Right ventricle myocardium inferior (tissue), 1 donor: Measurements from ENCODE around the gene PCDHGC3. TPM values are rescaled to one million over a fixed set of nuclear protein-coding genes. Genes with fewer than 3 reads are reported as not detected.
"Not testable (repeated sequence)": the region's sequence is repeated elsewhere in the genome, so short reads cannot be mapped to it uniquely, and the experiment has no call there.

Experiments used
- ATAC-seq: fragments of 200-7000 bp; cut with Tn5 transposase; one replicate; pipeline ENCODE4 v1.9.1; 2020; ENCODE audit warnings: mild to moderate bottlenecking, moderate library complexity
- DNase-seq: peaks from one replicate; pipeline ENCODE4 v3.0.0; 2021; ENCODE audit errors: missing footprints
- intact Hi-C: fragments of 100-400 bp; cut with DNase I; formaldehyde crosslinking; loops from one replicate; pipeline ENCODE4 v1.11.0; 2022
- long read RNA-seq: library from polyadenylated mRNA; unstranded; transcript quantifications from one replicate; pipeline ENCODE4 v2.0.0, GENCODE V29; 2021
- total RNA-seq: library from RNA; stranded (reverse); fragmentation: NEBNext Ultra II Directional; extraction: Animal tissue kit (Norgen Biotek cat#: 25700); gene quantifications from one replicate; pipeline ENCODE4 v1.2.1, GENCODE V29; 2021
- donor health status: DM: no; HTN: yes; CAD: no; lungs with severe emphysema.

Gene PCDHGC3
- 22.5 TPM for total RNA-seq
- long read RNA-seq, full-length matches to known transcripts, result 5 of 11 reads
- long read RNA-seq, partial matches to known transcripts, result 5 of 11 reads
- long read RNA-seq, other reads (novel, unspliced or antisense), result 1 of 11 reads

- ATAC-seq, result peak; percentile 99
- DNase-seq, result peak; percentile 94
- intact Hi-C loops, result loop anchor here (2.0 to 5.0 kb wide), 2 partner anchors 43 to 49 kb away; partner anchors contain the start of gene PCDHGA12
Observed at GRCh38 chr5:141475625-141476131, at the start of gene PCDHGC3. Gene PCDHGC3, plus strand, starts transcription at chr5:141475966. Its CDS starts 151 bp downstream, at chr5:141476117.

DNA sequence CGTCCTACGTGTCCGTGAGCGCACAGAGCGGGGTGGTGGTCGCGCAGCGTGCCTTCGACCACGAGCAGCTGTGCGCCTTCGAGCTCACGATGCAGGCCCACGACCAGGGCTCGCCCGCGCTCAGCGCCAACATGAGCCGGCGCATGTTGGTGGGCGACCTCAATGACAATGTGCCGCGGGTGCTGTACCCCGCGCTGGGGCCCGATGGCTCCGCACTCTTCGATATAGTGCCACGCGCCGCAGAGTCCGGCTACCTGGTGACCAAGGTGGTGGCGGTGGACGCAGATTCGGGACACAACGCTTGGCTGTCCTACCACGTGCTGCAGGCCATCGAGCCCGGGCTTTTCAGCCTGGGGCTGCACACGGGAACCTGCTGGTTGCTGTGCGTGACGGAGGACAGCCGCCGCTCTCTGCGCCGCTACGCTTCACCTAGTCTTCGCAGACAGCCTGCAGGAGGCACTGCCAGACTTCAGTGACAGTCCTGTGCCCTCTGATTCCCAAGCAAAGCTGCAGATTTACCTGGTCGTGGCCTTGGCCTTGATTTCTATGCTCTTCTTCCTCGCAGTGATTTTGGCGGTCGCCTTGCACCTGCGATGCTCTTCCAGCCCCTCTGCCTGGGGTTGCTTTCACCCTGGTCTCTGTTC is 47.9 kb upstream of the PCDHGC3 start:
- ATAC-seq (no peak), DNase-seq (no peak)
- intact Hi-C loops, result no loop called here

GRCh38 chr5:141430332-141431113 is 45.2 kb upstream of the PCDHGC3 start, which contains the start of gene PCDHGA12:
Gene PCDHGA12, plus strand, starts transcription at chr5:141430507. Its CDS starts 253 bp downstream, at chr5:141430760.
- intact Hi-C loops, result loop anchor here (2.0 to 5.0 kb wide), 2 partner anchors 47 to 94 kb away; partner anchors contain the start of gene PCDHGC3
- ATAC-seq, result peak; percentile 90

DNA sequence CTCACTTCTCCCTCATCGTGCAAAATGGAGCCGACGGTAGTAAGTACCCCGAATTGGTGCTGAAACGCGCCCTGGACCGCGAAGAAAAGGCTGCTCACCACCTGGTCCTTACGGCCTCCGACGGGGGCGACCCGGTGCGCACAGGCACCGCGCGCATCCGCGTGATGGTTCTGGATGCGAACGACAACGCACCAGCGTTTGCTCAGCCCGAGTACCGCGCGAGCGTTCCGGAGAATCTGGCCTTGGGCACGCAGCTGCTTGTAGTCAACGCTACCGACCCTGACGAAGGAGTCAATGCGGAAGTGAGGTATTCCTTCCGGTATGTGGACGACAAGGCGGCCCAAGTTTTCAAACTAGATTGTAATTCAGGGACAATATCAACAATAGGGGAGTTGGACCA is 44.5 kb upstream of the PCDHGC3 start:
- DNase-seq, result no peak
- intact Hi-C loops, result loop anchor here (2.0 to 5.0 kb wide), 2 partner anchors 46 to 94 kb away; partner anchors contain the start of gene PCDHGC3
- ATAC-seq, result no peak

More at GRCh38 chr5:141430332-141431113, 45.2 kb upstream of the PCDHGC3 start, which contains the start of gene PCDHGA12:
- no peak for DNase-seq

GRCh38 chr5:141432308-141432707 is 43.5 kb upstream of the PCDHGC3 start:
- intact Hi-C loops, result loop anchor here (5.0 kb wide), 1 partner anchor 45 kb away; the partner anchor contains the start of gene PCDHGC3
- DNase-seq, result not testable (repeated sequence)

DNA sequence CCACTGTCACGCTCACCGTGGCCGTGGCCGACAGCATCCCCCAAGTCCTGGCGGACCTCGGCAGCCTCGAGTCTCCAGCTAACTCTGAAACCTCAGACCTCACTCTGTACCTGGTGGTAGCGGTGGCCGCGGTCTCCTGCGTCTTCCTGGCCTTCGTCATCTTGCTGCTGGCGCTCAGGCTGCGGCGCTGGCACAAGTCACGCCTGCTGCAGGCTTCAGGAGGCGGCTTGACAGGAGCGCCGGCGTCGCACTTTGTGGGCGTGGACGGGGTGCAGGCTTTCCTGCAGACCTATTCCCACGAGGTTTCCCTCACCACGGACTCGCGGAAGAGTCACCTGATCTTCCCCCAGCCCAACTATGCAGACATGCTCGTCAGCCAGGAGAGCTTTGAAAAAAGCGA is 43.0 kb upstream of the PCDHGC3 start:
- intact Hi-C loops, result loop anchor here (5.0 kb wide), 1 partner anchor 45 kb away; the partner anchor contains the start of gene PCDHGC3
- not testable (repeated sequence) for ATAC-seq, DNase-seq

More at GRCh38 chr5:141432308-141432707, 43.5 kb upstream of the PCDHGC3 start:
- not testable (repeated sequence) for ATAC-seq

- no peak for DNase-seq
- no peak for ATAC-seq
- intact Hi-C loops, result loop anchor here (5.0 kb wide), 1 partner anchor 43 kb away; the partner anchor contains the start of gene PCDHGC3
Observed at GRCh38 chr5:141434006-141434405, 41.8 kb upstream of the PCDHGC3 start.

- ATAC-seq, result no peak
- no peak for DNase-seq
- intact Hi-C loops, result no loop called here
Observed at GRCh38 chr5:141437221-141437620, 38.5 kb upstream of the PCDHGC3 start.

- no peak for DNase-seq
- no peak for ATAC-seq
- intact Hi-C loops, result no loop called here
Observed at GRCh38 chr5:141439411-141440141, 36.2 kb upstream of the PCDHGC3 start.

DNA sequence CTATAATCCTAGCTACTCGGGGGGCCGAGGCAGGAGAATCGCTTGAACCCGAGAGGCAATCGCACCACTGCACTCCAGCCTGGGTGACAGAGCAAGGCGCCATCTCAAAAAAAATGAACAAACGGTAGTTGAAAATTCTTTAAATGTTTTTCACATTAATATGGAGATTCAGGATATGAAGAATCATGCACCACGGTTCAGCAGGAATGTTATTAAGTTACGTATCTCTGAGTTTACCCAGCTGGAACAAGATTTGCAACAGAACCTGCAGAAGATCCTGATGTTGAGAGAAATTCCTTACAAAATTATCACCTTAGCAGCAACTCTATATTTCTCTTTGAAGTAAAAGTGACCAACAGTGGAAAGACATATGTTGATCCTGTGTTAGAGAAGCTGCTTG is 35.4 kb upstream of the PCDHGC3 start:
- DNase-seq (no peak), ATAC-seq (no peak)
- intact Hi-C loops, result no loop called here

DNA sequence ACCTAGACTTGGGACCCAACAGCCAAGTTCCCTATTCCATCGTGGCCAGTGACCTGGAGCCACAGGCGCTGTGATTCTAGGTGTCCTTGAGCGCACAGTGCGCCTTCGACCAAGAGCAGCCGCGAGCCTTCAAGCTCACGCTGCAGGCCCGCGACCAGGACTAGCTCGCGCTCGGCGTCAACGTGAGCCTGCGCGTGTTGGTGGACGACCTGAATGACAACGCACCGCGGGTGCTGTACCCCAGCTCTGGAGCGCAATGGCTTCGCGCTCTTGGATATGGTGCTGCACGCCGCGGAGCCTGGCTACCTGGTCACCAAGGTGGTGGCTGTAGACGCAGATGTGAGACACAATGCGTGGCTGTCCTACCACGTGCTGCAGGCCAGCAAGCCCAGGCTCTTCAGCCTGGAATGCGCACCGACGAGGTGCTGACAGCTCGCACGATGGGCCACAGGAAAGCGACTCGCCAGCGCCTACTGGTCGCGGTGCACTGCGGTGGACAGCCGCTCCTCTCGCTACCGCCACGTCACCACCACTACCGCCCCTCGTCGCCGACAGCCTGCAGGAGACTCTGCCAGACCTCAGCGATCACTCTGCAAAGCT is 34.1 kb upstream of the PCDHGC3 start:
- ATAC-seq (peak; percentile 81), DNase-seq (no peak)
- intact Hi-C loops, result no loop called here

DNA sequence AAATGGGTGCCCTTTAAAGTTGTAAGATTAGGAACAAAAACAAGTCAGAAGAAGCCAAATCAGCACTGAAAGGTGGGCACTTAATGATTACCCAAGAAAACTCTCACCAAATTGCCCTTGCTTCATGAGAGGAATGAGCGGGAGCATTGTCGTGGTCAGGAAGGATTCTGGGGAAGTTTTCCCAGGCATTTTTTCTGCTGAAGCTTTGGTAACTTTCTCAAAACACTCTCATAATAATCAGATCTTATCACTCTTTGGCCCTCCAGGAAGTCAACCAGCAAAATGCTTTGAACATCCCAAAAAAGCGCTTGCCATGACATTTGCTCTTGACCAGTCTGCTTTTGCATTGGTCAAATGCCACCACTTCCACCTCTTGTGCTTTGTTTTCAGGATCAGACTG is 10.4 kb upstream of the PCDHGC3 start:
- DNase-seq, result no peak
- intact Hi-C loops, result no loop called here
- no peak for ATAC-seq

DNA sequence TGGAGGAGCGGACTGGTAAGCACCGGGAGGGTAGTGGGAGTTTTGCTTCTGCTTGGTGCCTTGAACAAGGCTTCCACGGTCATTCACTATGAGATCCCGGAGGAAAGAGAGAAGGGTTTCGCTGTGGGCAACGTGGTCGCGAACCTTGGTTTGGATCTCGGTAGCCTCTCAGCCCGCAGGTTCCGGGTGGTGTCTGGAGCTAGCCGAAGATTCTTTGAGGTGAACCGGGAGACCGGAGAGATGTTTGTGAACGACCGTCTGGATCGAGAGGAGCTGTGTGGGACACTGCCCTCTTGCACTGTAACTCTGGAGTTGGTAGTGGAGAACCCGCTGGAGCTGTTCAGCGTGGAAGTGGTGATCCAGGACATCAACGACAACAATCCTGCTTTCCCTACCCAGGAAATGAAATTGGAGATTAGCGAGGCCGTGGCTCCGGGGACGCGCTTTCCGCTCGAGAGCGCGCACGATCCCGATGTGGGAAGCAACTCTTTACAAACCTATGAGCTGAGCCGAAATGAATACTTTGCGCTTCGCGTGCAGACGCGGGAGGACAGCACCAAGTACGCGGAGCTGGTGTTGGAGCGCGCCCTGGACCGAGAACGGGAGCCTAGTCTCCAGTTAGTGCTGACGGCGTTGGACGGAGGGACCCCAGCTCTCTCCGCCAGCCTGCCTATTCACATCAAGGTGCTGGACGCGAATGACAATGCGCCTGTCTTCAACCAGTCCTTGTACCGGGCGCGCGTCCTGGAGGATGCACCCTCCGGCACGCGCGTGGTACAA is 556 bp downstream of the PCDHGC3 start:
- ATAC-seq (peak; percentile 60), DNase-seq (peak; percentile 74)
- intact Hi-C loops, result loop anchor here (5.0 kb wide), 1 partner anchor 44 kb away; the partner anchor contains the start of gene PCDHGA12

DNA sequence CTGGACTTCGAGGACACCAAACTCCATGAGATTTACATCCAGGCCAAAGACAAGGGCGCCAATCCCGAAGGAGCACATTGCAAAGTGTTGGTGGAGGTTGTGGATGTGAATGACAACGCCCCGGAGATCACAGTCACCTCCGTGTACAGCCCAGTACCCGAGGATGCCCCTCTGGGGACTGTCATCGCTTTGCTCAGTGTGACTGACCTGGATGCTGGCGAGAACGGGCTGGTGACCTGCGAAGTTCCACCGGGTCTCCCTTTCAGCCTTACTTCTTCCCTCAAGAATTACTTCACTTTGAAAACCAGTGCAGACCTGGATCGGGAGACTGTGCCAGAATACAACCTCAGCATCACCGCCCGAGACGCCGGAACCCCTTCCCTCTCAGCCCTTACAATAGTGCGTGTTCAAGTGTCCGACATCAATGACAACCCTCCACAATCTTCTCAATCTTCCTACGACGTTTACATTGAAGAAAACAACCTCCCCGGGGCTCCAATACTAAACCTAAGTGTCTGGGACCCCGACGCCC is 1.3 kb downstream of the PCDHGC3 start:
- no peak for DNase-seq
- intact Hi-C loops, result loop anchor here (5.0 kb wide), 1 partner anchor 45 kb away; the partner anchor contains the start of gene PCDHGA12

GRCh38 chr5:141477815-141478214 is 2.0 kb downstream of the PCDHGC3 start:
- no peak for ATAC-seq
- intact Hi-C loops, result loop anchor here (5.0 kb wide), 1 partner anchor 46 kb away; the partner anchor contains the start of gene PCDHGA12
- no peak for DNase-seq

More for the DNA sequence above, 1.3 kb downstream of the PCDHGC3 start:
- no peak for ATAC-seq

DNA sequence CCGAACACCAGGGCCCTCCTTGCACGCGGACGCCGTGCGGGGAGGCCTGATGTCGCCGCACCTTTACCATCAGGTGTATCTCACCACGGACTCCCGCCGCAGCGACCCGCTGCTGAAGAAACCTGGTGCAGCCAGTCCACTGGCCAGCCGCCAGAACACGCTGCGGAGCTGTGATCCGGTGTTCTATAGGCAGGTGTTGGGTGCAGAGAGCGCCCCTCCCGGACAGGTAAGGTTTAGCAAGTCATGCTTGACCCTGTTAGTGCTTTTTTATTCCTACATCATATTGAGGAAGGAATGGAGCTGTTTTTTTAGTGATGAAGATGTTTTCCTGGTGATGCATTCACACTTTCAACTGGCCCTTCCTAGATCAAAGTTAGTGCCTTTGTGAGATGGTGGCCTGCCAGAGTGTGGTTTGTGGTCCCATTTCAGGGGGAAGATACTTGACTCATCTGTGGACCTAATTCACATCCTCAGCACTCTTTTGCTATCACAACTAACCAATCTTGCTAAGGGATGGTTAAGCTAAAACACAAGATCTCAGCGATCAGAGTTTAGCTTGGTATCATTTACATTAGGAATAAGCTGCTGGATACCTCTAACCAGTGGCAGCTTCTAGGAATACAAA is 2.7 kb downstream of the PCDHGC3 start:
- DNase-seq (no peak), ATAC-seq (no peak)
- intact Hi-C loops, result loop anchor here (5.0 kb wide), 1 partner anchor 46 kb away; the partner anchor contains the start of gene PCDHGA12
